ENCODE results near the gene ZNF548. TPM values are rescaled to one million over a fixed set of nuclear protein-coding genes. Genes with fewer than 3 reads are reported as not detected.

Gene ZNF548
- total RNA-seq, 1 experiment from 2014 or later, result 15.1 TPM

DNA sequence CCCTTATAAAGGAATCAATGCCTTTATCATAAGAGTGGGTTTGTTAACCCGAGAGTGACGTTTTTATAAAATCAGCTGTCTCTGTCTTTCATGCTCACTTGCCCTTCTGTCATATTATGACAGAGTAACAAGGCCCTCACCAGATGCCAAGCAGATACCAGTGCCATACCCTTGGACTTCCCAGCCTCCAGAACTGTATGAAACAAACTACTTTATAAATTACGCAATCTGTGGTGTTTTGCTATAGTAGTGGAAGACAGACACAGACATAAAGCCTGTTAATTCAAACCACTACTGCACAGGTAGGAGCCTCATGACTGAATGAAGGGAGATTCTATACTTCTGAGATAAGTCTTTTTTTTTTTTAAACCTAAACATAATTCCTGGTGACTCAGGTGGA lies 62.7 kb downstream of the ZNF548 start:
- in situ Hi-C loops (cut with HindIII; ENCODE audit: low pct_unique_long_range_greater_than_20kb, low sequenced_read_pairs), result no loop called here

More for the DNA sequence above, 62.7 kb downstream of the ZNF548 start:
- DNase-seq (ENCODE audit: low read depth), result no peak

Other genes with a start within 250 kb of the ZNF548 start
- gene ZIM3, start 244.7 kb upstream of the ZNF548 start, total RNA-seq (2014; rRNA removed; shearing (Covaris generic); ENCODE audit: low replicate concordance), result not detected in 2 replicates
- not detected in 2 replicates for gene DUXA, start 222.4 kb upstream of the ZNF548 start, total RNA-seq (2014; rRNA removed; shearing (Covaris generic); ENCODE audit: low replicate concordance)
- 25.9 and 74.9 TPM in 2 replicates for gene ZNF264, start 198.4 kb upstream of the ZNF548 start, total RNA-seq (2014; rRNA removed; shearing (Covaris generic); ENCODE audit: low replicate concordance)
- gene AURKC, start 158.8 kb upstream of the ZNF548 start, total RNA-seq (2014; rRNA removed; shearing (Covaris generic); ENCODE audit: low replicate concordance), result 0.41 and 4.1 TPM in 2 replicates
- 9.0 and 10.2 TPM in 2 replicates for gene ZNF805, start 149.2 kb upstream of the ZNF548 start, total RNA-seq (2014; rRNA removed; shearing (Covaris generic); ENCODE audit: low replicate concordance)
- gene ZNF460, start 109.4 kb upstream of the ZNF548 start, total RNA-seq (2014; rRNA removed; shearing (Covaris generic); ENCODE audit: low replicate concordance), result 28.9 and 34.3 TPM in 2 replicates
- gene ZNF543, start 69.4 kb upstream of the ZNF548 start, total RNA-seq (2014; rRNA removed; shearing (Covaris generic); ENCODE audit: low replicate concordance), result 9.2 and 9.3 TPM in 2 replicates
- gene ZNF304, start 38.6 kb upstream of the ZNF548 start, total RNA-seq (2014; rRNA removed; shearing (Covaris generic); ENCODE audit: low replicate concordance), result 13.0 and 15.1 TPM in 2 replicates
- gene TRAPPC2B, start 26.3 kb upstream of the ZNF548 start, total RNA-seq (2014; rRNA removed; shearing (Covaris generic); ENCODE audit: low replicate concordance), result 31.4 and 34.3 TPM in 2 replicates
- 3.1 and 8.7 TPM in 2 replicates for gene ZNF547, start 26.3 kb upstream of the ZNF548 start, total RNA-seq (2014; rRNA removed; shearing (Covaris generic); ENCODE audit: low replicate concordance)
- 2.2 and 5.8 TPM in 2 replicates for gene ZNF17, start 21.3 kb downstream of the ZNF548 start, total RNA-seq (2014; rRNA removed; shearing (Covaris generic); ENCODE audit: low replicate concordance)
- 17.8 and 20.7 TPM in 2 replicates for gene ZNF749, start 45.5 kb downstream of the ZNF548 start, total RNA-seq (2014; rRNA removed; shearing (Covaris generic); ENCODE audit: low replicate concordance)
- not detected in 2 replicates for gene VN1R1, start 67.3 kb downstream of the ZNF548 start, total RNA-seq (2014; rRNA removed; shearing (Covaris generic); ENCODE audit: low replicate concordance)
- 13.1 and 14.0 TPM in 2 replicates for gene ZNF772, start 87.7 kb downstream of the ZNF548 start, total RNA-seq (2014; rRNA removed; shearing (Covaris generic); ENCODE audit: low replicate concordance)
- gene ZNF419, start 97.9 kb downstream of the ZNF548 start, total RNA-seq (2014; rRNA removed; shearing (Covaris generic); ENCODE audit: low replicate concordance), result 11.7 and 22.1 TPM in 2 replicates
- gene ZNF773, start 110.1 kb downstream of the ZNF548 start, total RNA-seq (2014; rRNA removed; shearing (Covaris generic); ENCODE audit: low replicate concordance), result 10.6 and 12.5 TPM in 2 replicates
- gene ZNF549, start 137.5 kb downstream of the ZNF548 start, total RNA-seq (2014; rRNA removed; shearing (Covaris generic); ENCODE audit: low replicate concordance), result 1.5 and 3.3 TPM in 2 replicates
- 5.5 and 14.9 TPM in 2 replicates for gene ZNF550, start 170.0 kb downstream of the ZNF548 start, total RNA-seq (2014; rRNA removed; shearing (Covaris generic); ENCODE audit: low replicate concordance)
- gene ZNF416, start 189.1 kb downstream of the ZNF548 start, total RNA-seq (2014; rRNA removed; shearing (Covaris generic); ENCODE audit: low replicate concordance), result 5.0 and 14.8 TPM in 2 replicates
- 4.3 and 6.9 TPM in 2 replicates for gene ZIK1, start 194.3 kb downstream of the ZNF548 start, total RNA-seq (2014; rRNA removed; shearing (Covaris generic); ENCODE audit: low replicate concordance)
- gene ZNF530, start 210.0 kb downstream of the ZNF548 start, total RNA-seq (2014; rRNA removed; shearing (Covaris generic); ENCODE audit: low replicate concordance), result 5.2 and 13.3 TPM in 2 replicates
- 9.4 and 17.0 TPM in 2 replicates for gene ZNF134, start 224.4 kb downstream of the ZNF548 start, total RNA-seq (2014; rRNA removed; shearing (Covaris generic); ENCODE audit: low replicate concordance)
- gene ZNF211, start 243.3 kb downstream of the ZNF548 start, total RNA-seq (2014; rRNA removed; shearing (Covaris generic); ENCODE audit: low replicate concordance), result 4.1 and 8.3 TPM in 2 replicates

All from Caki2 (cell line).